GM12875 (cell line): ENCODE results near the gene PTPRJ.

Source experiments
- H3K4me3 ChIP-seq: one replicate; pipeline ENCODE4 v1.5.1; 2011; ENCODE audit warnings: low read depth, low read length, control low read depth
- TF ChIP-seq, protein P1 (sequence below): IDR thresholded peaks from 2 replicates; pipeline ENCODE4 v1.5.1; 2011; ENCODE audit warnings: low read depth, mild to moderate bottlenecking, control low read depth, inconsistent platforms, low read length, moderate library complexity, borderline replicate concordance; ENCODE audit not compliant: insufficient read depth

PTPRJ gene

DNA sequence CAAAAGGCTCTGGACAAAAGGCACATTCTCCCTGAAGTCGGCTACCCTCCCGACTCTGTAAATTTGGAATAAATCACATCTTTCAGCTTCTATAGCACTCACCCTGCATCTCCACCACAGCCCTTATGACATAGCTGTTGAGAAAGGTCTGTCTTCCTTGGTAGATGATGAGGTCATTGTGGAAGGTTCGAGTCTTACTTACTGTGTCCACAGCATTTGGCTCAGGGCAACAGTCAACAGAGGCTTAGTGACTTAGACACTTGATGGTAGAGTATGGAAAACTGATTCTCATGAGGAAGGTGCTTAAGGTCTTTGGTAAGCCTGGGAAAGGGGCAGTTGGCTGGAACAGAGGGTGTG is 45.6 kb downstream of the PTPRJ start:
- no peak overlapping the region for H3K4me3 ChIP-seq
- TF ChIP-seq, protein P1, sequence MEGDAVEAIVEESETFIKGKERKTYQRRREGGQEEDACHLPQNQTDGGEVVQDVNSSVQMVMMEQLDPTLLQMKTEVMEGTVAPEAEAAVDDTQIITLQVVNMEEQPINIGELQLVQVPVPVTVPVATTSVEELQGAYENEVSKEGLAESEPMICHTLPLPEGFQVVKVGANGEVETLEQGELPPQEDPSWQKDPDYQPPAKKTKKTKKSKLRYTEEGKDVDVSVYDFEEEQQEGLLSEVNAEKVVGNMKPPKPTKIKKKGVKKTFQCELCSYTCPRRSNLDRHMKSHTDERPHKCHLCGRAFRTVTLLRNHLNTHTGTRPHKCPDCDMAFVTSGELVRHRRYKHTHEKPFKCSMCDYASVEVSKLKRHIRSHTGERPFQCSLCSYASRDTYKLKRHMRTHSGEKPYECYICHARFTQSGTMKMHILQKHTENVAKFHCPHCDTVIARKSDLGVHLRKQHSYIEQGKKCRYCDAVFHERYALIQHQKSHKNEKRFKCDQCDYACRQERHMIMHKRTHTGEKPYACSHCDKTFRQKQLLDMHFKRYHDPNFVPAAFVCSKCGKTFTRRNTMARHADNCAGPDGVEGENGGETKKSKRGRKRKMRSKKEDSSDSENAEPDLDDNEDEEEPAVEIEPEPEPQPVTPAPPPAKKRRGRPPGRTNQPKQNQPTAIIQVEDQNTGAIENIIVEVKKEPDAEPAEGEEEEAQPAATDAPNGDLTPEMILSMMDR = no peak

DNA sequence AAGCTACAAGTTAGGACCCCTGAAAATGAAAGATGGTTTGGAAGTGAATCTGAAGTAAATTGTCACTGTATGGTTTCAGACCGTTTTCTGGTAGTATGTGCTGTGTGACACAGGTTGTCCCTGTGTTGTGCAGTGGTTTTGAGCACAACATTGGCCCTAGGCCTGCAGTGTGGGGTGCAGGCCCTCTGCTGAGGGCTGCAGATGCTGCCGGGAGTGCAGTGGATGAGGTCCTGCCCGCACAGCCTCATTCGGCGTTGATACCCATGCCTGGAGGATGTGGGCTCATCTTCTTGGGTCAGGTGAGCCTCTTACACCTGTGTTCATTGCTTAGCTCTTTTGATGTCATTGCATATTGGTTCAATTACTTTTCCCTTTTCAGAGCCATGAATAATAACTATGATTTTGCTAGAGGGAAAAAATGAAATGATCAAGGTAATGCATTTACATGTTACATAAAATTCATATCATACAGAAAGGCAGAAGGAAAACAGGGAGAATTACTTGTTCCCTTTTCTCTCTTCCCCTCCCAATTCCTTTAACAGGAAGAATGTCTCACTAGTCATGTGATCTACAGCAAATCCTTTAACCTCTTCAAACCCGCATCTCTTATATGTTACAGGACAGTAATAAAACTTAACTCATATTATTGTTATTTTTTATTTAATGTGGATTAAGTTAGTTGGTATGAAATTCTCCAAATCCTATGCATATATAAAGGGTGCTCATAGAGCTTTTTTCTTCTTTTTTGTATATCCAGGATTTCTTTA is 48.7 kb downstream of the PTPRJ start:
- no peak overlapping the region for H3K4me3 ChIP-seq

DNA sequence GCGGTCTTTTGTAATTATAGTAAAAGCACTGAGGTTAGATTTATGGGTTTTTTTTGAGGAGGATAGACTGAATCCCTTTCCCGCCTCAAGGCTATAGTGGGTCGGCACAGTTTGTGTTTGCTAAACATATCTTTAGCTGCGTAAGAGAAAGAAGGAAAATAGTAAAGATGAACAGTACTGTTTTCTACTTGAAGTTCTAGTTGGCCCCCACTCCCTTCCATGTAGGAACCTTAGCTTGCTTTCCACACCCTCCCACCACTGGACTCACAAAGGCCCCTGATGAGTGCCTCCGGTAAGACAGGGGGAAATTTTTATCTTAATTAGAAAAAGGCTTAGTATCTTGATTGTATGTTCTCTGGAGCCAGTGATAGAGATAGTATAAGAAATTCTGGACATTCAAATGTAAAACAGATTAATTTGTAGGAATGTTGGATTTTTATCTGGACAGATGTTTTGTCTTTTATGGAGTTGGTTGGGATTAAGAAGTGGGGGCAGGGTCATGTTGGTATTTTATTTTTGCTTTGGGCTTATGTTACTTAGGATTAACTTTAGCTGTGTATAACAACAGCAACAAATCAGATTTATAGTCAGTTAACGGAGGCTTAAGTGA is 49.4 kb downstream of the PTPRJ start:
- no peak overlapping the region for H3K4me3 ChIP-seq
- TF ChIP-seq, protein P1 = no peak

More for the DNA sequence above, 48.7 kb downstream of the PTPRJ start:
- TF ChIP-seq, protein P1 = no peak

DNA sequence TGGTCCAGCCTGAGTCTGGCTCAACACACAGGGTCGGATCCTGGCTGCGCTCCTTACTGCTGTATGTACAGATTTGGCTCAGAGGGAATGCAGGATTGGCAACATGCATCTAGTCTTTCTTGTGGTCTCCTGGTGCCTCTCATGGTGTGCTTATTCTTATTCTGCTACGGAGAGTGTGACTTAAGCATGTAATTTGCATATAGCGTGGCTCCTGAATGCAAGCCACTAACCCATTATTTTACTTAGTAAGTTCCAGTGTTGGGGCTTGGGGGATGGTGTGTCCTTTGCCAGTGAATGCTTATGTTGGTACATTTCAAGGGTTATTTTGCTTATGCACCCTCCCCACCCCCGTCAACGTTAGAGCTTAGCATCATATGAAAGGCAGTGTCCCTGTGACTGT is 51.2 kb downstream of the PTPRJ start:
- no peak overlapping the region for H3K4me3 ChIP-seq
- TF ChIP-seq, protein P1 = no peak

DNA sequence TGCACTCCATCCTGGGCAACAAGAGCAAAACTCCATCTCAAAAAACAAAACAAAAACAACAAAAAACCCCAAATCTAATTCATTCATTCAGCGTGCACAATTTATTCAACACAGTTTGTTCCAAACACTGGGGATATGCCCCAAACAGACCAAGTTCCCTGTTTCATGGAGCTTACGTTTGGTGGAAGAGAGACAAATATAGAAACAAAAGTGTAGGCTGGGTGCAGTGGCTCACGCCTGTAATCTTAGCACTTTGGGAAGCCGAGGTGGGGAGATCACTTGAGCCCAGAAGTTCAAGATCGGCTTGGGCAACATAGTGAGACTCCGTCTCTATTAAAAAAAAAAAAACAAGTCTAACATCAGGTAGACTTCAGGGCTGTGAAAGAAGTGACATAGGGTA is 52.4 kb downstream of the PTPRJ start:
- TF ChIP-seq, protein P1 = no peak
- H3K4me3 ChIP-seq = no peak overlapping the region

DNA sequence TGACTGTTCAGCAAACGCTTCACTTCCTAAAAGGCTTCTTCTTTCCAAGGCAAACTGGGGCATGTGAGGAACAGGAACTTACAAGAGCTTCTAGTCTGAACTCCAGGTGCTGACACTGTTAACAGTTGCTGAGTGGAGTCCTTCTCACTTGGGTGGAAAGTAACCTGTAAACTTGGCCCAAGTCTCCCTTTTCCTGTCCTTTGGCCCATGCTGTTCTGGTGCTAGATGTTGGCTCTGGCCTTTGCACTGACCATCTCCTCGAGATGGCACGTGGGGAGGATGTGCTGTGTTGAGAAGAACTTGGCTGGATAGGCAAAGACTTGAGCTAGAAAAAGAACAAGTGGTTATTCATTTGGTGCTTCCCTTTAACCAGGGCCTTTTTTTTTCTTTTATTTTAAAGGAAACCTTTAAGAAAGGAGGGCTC is 53.6 kb downstream of the PTPRJ start:
- H3K4me3 ChIP-seq = no peak overlapping the region
- TF ChIP-seq, protein P1 = no peak
